GM19397 (cell line): ENCODE results near the gene CFAP99.
"Not testable (repeated sequence)": the region's sequence is repeated elsewhere in the genome, so short reads cannot be mapped to it uniquely, and the experiment has no call there.

Experiments
- ATAC-seq: cut with Tn5 transposase; IDR thresholded peaks from one replicate; pipeline ENCODE4 v1.9.1; 2021; ENCODE audit warnings: mild to moderate bottlenecking, moderate library complexity; ENCODE audit not compliant: unreplicated experiment

CFAP99 gene

DNA sequence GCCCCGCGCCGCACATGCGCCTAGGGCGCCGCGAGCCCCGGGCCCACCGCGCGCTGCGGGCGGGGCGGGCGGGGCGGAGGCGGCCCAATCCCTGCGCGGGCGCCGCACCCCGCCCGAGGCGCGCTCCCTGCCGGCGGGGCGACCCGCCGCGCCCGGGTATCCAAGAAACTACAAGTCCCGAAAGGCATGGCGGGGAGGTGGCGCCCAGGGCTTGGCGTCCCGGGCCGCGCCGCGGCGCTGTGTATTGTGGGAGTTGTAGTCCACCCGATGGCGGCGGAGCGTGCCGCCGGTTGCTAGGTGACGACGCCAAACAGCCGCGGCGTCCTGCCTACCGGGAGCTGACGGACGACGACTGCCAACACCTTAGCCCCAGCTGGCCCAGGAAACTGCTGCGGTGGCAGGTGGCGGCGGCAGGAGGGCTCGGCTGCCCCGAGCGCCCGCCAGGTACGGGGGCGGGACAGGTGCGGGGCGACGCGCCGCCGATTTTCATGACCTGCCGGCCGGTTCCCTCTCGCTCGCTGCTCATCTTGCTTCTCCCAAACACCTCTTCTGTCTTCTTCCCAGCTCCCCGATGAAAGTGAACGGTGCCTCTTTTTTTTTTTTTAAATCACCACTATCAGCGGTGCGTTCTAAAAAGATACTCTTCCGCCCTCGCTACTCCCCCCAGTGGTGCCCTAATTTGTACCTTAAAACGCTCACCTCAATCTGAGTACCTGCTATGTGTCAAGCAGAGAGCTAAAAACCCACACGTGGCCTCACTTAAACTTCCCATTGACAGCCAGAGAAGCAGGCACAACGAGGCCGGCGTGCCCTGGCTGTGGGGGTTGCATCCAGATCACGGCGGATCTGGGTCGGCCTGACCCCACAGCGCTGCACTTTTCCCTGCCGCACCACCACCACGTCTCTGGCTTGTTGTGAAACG is at the start of gene CFAP99:
TSS of gene CFAP99 (plus strand) at position 306 of the 922 bp plus-strand sequence.
- ATAC-seq: peak; percentile 88

DNA sequence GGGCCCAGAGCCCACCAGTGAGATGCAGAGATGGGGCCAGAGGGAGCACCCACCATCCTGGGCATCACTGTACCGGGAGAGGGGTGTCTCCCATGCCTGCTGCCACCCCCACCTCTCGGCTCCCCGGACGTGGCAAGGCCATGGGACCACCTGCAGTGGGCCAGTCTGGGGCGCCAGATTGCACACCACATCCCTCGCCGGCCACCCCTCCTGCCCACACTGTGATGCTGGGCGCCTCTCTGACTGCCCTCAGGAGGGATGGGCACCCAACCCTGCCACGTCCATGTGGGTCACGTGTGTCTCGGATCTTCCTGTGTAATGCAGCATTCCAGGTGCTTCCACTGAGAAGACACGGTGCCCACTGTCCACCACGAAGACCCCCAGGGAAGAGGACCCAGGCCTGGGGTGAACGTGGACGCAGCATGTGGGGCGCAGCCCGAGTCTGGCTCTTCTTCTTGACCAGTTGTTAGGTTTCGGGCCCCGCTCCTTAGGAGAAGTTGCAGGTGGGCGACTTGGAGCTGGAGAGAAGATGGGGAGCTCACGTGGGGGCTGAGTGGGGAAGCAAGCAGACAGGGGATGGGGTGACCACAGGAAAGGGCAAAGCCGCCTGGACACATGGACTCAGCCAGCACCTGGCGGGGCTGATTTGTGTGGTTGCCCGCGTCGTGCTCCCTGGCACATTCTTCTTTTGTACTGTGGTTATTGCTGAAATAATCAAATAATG is 48.0 kb upstream of the CFAP99 start:
- no peak for ATAC-seq

DNA sequence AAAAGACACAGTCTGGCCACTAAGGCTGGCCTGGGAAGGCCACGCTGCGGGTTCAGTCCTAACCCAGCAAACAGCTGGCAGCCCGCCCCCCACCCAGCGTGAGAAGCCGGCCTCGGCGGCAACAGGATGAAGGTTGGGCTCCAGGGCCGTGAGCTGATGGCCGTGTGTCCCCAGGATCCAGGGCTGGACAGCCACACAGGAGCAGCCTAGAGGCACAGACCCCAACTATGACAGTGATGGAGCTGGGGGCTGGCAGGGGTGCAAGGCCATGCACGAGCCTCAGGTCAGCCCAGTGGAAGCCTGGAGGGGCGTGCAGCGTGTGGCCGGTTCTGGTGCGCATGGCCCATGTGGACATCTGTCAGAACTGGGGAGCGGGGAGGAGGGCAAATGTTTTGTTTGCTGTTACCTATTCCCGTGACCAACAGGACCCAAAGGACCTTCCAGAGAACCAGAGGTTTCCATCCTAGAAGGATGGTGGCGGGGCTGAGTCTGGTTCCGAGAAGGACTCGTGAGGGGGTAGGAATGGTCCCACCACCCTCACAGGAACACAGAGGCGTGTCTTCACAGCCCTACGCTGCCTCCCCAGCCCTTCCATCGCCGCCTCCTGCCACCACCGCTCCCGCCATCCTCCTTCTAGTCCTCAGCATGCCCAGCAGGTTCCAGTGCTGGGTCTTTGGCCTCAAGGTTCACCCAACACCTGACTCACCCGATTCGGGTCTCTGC is 46.8 kb upstream of the CFAP99 start:
- no peak for ATAC-seq

DNA sequence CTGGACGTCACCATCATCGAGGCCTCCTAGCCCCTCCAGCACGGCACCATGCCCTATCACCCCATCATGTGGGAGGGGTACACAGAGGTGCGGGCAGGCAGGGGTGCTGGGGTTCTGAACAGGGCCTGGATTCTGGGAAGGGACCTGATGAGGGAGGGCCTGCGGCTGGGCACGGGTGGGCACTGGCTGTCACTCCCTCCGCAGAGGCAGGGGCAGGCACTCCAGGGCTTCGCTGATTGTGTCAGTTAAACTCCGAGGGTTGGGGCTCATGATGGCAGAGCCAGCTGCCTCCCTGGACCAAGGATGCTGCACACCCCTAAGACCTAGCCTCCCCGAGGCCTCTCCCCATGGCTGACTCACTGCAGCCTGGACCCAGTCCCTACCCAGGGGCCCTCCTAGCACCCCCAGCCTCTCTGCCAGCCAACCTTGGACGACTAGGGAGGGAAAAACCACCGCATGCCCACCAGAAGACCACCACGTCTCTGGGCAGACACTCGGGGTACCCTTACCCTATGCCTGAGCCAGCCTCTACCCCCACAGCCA is 46.2 kb upstream of the CFAP99 start:
- ATAC-seq: no peak

DNA sequence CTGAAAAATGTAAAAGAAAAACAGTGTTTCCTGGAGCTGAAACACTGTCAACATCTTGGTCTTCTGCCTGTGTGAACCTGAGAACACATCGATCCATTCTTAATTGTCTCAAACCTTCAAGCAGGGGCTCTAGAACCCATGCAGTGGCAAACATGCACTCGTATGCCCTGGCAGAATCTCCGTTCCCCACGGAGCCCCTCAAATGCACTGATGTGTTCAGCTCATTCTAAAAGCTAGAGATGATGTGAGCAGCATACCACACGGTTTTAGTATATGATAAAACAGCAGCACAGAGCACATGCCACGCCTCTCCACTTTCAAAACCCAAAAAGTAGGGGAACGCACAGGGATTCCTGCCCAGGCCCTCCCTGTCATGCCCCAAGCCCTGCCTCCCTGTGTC is 45.2 kb upstream of the CFAP99 start:
- no peak for ATAC-seq

DNA sequence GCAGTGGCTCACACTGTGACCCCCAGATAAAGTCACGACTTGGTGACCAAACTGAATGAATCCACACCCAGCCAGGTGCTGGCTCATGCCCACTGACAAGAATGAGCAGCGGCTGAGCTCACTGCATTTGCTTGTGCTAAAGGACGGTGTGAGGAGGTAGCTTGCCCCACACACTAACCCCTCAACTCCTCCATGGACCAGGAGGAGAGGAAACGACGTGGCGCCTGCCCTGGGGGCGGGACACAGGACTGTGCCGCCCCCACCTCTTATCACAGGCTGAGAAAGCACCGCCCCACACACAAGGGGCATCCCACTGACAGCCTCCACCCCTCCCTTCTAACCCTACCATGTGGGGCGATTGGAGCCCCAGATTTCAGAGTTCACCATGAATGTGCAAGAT is 43.3 kb upstream of the CFAP99 start:
- no peak for ATAC-seq

DNA sequence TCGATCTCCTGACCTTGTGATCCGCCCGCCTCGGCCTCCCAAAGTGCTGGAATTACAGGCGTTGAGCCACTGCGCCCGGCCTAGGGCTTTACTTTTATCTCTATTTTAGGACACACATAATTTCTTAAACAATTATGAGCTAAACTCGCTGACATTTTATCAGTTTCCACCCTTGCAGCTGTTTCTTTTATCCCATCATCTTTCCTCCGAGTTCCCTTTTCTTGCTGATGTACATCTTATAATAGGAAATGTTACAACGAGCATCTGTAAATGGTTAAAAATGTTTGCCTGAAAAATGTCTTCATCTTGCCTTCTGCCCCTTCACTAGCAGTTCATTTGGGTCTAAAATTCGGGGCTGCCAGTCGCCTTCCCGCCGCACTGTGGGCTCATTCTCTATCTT is 41.5 kb upstream of the CFAP99 start:
- ATAC-seq: no peak

DNA sequence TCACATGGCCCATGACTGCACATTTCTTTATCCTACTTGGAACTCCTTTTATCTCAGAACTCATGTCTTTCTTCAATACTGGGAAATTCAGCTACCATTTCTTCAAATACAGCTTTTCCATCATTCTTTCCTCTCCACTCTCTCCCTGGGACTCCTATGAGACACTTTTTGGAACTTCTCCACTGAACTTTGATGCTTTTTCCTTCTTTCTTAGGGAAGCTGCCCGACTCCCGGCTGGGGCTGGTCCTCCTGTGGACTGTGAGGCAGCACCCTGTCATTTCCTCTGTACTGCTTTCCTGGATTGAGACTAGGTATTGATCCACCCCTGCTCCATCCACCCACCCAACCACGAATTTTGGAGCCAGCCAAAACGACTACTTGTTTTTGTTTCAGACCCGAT is 40.4 kb upstream of the CFAP99 start:
- no peak for ATAC-seq

DNA sequence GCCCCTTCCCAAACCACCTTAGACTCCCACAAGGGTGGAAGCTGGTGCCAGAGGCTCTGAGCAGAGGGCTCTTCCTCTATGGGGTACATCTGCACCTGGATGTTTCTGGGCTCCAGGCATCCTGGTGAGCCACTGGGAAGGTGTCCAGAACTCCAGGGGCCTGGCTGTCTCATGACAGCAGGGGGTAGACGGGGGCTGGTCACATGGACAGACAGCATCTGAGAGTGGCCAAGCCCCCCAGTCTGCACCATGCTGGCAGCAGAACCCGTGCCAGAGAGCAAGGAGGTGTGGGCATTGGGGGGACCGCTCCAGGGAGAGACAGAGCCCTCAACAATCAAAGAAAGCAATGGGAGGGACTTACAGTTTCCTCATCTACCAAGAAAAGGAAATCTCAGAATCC is 39.9 kb upstream of the CFAP99 start:
- ATAC-seq: no peak

DNA sequence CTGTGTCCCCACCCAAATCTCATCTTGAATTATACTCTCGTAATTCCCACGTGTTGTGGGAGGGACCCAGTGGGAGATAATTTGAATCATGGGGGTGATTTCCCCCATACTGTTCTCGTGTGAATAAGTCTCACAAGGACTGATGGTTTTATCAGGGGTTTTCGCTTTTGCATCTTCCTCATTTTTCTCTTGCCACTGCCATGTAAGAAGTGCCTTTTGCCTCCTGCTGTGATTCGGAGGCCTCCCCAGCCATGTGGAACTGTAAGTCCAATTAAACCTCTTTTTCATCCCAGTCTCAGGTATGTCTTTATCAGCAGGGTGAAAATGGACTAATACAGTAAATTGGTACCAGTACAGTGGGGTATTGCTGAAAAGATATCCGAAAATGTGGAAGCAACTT is 38.2 kb upstream of the CFAP99 start:
- not testable (repeated sequence) for ATAC-seq

DNA sequence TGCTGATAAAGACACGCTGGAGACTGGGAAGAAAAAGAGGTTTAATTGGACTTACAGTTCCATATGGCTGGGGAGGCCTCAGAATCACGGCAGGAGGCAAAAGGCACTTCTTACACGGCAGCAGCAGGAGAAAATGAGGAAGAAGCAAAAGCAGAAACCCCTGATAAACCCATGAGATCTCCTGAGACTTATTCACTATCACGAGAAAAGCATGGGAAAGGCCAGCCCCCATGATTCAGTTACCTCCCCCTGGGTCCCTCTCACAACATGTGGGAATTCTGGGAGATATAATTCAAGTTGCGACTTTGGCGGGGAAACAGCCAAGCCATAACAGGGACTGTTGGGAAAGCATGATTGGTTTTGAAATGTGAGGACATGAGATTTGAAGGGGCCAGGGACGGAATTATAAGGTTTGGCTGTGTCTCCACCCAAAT is 36.0 kb upstream of the CFAP99 start:
- not testable (repeated sequence) for ATAC-seq

DNA sequence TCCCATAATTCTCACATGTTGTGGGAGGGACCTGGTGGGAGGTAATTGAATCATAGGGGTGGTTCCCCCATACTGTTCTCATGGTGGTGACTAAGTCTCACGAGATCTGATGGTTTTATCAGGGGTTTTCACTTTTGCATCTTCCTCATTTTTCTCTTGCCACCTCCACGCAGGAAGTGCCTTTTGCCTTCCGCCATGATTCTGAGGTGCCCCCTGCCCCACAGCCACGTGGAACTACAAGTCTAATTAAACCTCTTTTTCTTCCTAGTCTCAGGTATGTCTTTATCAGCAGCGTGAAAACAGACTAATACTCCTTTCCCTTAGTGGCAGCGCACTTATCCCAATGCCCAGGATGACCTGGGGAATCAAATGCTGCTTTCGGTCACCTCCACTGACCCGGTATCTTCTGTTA is 35.5 kb upstream of the CFAP99 start:
- not testable (repeated sequence) for ATAC-seq

DNA sequence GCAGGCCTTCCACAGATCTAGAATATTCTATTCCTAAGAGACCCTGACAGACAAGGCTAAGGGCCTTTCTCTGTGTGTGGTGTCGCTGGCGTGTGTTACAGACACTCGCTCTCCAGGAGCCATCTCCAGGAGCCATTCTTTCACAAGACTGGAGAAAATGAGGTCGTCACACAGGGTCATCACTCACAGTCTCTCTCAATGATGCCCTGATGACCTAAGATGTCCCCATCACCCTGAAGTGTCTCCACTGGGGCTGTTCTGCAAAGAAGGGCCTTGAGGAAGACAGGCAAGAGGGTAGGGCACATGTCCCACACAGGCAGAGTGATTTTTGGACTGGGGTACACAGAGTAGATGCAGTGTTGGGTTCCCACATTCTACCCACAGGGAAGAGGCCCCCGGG is 35.0 kb upstream of the CFAP99 start:
- ATAC-seq: no peak

DNA sequence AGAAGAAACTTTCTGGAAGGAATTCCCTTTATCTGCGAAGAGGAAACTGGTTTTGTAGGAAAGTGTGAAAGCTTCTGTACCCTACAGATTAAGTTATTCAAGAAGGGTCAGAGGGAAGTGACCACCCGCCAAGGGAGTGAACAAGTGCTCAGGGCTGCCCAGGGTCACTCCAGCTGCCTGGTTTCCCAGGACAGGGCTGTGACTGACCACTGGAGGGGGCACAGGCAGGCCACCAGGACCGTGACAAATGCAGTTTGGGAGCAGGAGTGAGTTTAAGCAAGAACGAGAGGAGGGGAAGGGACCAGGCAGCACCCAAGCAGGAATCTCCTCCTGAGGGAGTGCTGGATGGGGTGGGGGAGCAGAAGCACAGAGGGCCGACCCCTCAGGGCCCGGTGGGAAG is 34.5 kb upstream of the CFAP99 start:
- ATAC-seq: no peak

DNA sequence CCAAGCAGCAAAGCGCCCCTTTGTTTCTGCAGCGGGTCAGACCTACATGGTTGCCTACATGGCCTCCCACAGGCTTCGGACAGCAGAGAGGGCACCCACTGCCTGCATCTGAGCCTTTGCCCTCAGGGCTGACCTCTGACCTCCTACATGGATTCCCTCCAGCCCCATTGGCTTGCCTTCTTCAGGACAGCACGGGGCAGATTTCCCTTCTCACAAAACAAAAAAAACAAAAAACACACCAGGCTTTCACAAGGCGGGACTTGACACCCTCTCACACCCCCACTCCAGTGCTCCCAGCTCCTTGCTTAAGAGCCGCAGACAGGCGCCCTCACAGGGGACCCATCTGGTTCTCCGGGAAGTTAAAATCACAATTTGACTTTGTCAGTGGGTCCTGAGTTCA is 33.2 kb upstream of the CFAP99 start:
- ATAC-seq: no peak

DNA sequence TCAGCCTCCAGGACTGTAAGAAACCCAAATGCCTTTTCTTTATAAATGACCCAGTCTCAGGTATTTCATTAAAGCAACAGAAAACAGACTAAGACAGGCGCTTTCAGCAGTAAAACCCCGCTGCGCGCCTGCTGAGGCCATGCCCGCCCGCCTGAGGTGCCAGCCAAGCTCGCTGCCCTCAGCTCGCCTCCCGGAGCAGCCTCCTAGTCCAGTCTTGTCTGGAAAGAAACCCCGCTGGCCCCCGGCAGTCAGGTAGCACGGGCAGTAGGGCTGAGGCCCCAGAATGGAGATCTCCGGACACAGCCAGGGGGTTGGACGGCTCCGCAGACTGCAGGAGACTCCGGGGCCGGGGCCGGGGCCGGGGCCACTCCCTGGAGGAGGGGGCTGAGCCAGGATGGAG is 32.0 kb upstream of the CFAP99 start:
- ATAC-seq: no peak

DNA sequence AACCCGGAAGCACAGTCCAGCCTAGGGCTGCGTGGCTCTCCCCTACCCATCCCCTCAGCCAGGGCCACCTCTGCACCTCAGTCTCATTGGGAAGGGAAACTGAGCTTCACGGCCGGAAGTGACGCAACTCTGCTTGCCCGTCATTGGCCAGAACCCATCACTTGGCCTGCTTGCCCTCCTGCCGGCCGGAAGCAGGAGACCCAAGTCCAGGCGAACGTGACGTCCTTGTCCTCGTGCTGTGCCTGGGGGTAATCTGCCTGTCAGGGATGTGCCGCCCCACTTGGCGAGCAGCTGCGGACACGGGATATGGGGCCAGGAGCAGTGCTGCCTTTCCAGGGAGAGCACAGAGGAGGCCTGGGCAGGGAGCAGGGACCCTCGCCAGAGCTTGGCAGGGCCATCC is 31.5 kb upstream of the CFAP99 start:
- ATAC-seq: no peak

DNA sequence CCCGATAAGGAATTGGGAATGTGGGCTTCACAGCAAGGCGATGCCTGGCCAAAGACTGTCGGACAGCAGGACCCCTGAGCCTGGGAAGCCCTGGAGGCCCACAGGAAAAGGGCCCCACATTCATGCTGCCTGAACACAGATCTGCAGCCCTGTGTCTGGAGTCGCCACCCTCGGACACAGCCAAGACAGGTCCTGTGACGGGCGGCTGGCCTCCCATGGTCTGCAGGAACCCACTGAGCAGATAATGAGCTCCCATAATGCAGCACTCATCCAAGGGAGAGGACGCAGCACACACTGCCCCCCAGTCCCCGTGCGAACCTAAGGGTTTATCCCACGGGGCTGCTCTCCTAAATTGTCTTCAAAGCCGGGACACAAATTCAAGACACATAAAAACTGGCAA is 30.9 kb upstream of the CFAP99 start:
- ATAC-seq: no peak

DNA sequence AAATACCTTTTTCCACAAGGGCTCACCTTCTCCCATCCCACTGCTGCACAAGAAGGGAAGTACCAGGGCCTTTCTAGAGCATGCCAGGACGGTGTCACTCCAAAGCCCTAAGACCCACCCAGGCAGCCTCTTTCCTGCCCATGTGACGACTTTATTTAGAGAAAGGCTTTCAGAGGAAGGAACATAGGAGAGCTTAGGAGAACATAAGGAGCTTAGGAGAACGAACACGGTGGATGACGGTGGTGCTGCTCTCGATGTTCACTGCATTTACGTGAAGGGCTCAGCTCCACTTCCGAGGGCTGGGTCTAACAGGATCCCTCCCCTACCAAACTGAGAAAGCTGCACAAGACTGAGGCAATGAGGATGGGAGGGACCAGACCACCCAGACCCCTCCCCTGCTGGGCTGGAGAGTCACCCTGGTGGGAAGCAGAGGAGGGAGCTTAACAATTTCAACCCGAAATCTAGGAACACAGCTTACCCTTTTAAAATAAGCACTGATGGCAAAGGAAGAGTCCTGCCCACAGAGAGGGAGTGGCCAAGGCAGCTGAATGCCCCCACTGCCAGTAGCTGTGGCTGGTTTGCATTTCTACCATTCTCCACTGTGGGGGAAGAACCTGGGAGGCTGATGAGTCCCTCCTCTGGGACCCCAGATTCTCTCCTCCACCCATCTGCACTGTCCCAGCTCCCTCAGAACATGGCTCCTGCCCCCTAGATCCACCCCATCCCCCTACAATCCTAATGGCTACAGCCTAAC is 30.1 kb upstream of the CFAP99 start:
- ATAC-seq: no peak

DNA sequence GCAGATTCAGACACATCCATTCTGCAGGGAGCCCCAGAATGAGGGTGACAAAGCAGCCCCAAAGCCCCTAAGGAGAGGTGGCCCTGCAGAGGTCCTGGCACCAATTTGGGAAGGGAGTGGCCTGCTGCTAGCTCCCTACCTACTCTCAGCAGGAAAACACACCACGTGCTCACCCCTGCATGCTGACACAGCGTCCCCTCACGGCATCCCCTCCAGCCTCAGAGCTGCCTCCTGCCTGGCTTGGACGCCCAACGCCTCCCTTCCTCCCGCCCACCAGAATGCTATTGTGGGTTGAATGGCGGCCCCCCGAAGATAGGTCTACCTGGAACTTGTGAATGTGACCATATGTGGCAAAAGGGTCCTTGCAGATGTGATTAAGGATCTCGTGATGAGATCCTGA is 29.1 kb upstream of the CFAP99 start:
- no peak for ATAC-seq

DNA sequence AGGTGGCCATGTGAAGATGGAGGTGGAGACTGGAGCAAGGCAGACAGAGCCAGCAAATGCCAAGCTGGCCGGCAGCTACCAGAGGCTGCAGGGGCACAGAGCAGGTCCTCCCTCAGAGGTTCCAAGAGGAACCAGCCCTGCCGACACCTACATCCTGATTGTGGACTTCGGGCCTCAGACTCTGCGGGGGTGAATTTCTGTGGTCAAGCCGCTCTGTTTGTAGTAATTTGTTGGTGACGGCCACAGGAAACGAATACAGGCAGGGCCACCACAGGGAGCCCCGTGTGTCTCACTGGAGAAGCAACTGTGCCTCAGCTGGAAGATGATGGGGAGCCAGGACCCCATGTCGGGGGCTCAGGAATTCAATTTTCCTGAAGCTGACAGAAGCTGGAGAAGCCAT is 28.6 kb upstream of the CFAP99 start:
- ATAC-seq: no peak
